Measurements from ENCODE around the gene OCA2.

DNA sequence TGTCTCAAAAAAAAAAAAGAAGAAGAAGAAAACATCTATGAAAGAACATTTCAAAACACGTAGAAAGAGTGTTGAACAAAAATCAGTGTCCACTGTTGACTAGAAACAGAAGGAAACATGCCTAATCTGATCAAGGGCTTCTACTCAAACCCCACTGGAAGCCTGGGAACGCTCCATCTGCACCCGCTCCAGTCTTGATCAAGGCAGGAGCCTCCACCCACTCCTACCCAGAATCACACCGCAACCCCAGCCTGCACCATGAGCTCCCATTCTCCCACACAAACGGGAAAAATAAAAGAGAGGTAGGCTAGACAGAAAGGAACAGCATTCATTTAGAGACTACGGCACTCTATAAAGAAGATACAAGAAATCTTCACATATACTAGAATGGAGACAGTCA lies 40.9 kb upstream of the OCA2 start:
- TF ChIP-seq EP300 (conservative IDR thresholded peaks at IDR 0.05; ENCODE audit: poor library complexity, severe bottlenecking) (no peak), CTCF (IDR thresholded peaks at IDR 0.05; ENCODE audit: poor library complexity, severe bottlenecking) (no peak), EZH2 (IDR thresholded peaks at IDR 0.05; ENCODE audit: borderline replicate concordance, insufficient read depth, low read length, poor library complexity, severe bottlenecking) (no peak), TAF1 (IDR thresholded peaks at IDR 0.05; ENCODE audit: low read depth) (no peak), RAD21 (conservative IDR thresholded peaks at IDR 0.05) (no peak), MXI1 (conservative IDR thresholded peaks at IDR 0.05; ENCODE audit: poor library complexity, severe bottlenecking) (no peak)
- TF ChIP-seq, protein P1, sequence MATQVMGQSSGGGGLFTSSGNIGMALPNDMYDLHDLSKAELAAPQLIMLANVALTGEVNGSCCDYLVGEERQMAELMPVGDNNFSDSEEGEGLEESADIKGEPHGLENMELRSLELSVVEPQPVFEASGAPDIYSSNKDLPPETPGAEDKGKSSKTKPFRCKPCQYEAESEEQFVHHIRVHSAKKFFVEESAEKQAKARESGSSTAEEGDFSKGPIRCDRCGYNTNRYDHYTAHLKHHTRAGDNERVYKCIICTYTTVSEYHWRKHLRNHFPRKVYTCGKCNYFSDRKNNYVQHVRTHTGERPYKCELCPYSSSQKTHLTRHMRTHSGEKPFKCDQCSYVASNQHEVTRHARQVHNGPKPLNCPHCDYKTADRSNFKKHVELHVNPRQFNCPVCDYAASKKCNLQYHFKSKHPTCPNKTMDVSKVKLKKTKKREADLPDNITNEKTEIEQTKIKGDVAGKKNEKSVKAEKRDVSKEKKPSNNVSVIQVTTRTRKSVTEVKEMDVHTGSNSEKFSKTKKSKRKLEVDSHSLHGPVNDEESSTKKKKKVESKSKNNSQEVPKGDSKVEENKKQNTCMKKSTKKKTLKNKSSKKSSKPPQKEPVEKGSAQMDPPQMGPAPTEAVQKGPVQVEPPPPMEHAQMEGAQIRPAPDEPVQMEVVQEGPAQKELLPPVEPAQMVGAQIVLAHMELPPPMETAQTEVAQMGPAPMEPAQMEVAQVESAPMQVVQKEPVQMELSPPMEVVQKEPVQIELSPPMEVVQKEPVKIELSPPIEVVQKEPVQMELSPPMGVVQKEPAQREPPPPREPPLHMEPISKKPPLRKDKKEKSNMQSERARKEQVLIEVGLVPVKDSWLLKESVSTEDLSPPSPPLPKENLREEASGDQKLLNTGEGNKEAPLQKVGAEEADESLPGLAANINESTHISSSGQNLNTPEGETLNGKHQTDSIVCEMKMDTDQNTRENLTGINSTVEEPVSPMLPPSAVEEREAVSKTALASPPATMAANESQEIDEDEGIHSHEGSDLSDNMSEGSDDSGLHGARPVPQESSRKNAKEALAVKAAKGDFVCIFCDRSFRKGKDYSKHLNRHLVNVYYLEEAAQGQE (IDR thresholded peaks at IDR 0.05; ENCODE audit: borderline replicate concordance): no peak

Data from neural cell (in vitro differentiated cells).